Smooth muscle cell of the brain vasculature (primary cell): Measurements from ENCODE around the gene SYT11.
"Not testable (repeated sequence)": the region's sequence is repeated elsewhere in the genome, so short reads cannot be mapped to it uniquely, and the experiment has no call there.

Experiments
- DNase-seq: peaks from one replicate; pipeline ENCODE4 v3.0.0-alpha.2; 2012; ENCODE audit warnings: low read depth, low spot score

The SYT11 gene

DNA sequence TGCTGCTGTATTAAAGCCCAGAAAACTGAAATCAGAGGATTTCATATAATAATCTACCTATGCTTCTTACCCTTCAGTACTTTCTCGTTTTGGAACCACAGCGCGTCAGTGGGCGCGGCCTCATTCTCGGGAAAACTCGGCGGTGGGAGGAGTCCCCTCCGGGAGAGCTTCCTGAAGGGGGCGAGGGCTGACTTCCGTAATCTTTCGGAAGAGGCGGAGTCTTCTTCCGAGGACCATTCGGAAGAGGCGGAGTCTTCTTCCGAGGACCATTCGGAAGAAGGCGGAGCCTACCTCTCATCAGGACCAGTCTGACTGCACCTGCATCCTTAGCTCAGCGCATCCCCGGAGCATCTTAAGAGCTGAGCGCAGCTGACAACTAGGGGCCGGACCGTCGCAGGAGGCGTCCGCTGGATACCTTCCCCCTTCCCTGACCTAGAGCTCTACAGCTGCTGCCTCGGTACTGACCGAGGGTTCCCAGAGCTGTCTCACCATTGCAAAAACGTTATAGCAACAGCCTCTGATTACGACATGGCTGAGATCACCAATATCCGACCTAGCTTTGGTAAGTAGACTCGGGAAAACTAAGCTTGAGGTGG, at the start of gene SYT11:
TSS of gene SYT11 (plus strand) at position 334 of the 596 bp plus-strand sequence. CDS start at position 529, 195 bp downstream.
- peak; percentile 88 for DNase-seq

- no peak for DNase-seq
These were observed 46.5 kb upstream of the SYT11 start for GRCh38 chr1:155812878-155813277.

GRCh38 chr1:155813672-155814071, 45.7 kb upstream of the SYT11 start:
- DNase-seq, result no peak

- DNase-seq, result no peak
These were observed 43.0 kb upstream of the SYT11 start for GRCh38 chr1:155816351-155816750.

DNA sequence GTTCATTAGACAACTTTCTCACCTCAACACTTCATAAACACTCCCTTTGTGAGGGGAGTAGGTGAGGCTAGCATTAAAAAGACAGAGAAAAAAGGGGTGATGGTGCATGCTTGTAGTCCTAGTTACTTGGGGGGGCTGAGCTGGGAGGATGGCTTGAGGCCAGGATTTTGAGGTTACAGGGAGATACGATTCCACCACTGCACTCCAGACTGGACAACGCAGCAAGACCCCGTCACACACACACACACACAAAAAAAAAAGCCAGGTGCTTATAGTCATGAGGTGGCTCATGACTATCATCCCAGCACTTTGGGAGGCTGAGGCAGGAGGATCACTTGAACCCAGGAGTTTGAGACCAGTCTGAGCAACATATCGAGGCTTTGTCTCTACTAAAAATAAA, 31.9 kb upstream of the SYT11 start:
- no peak for DNase-seq

DNA sequence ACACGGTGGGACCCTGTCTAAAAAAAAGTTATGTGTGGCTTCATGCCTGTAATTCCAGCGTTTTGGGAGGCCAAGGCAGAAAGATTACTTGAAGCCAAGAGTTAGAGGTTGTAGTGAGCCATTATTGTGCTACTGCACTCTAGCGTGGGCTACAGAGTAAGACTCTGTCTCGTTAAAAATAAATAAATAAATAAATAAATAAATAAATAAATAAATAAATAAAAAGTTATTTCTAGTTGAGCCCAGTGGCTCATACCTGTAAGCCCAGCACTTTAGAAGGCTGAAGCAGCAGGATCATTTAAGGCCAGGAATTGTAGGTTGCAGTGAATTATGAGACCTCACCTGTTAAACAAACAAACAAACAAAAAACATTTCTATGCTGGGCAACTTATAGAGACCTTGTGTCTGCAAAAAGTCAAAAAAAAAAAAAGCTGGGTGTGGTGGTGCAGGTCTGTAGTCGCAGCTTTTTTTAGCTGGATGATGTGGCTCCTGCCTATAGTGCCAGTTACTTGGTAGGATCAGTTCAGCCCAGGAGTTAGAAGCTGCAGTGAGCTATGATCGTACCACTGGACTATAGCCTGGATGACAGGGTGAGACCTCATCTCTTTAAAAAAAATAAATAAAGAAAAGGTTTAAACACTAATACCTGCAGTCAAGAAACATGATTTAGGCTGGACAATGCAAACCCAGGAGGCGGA, 27.9 kb upstream of the SYT11 start:
- no peak for DNase-seq

DNA sequence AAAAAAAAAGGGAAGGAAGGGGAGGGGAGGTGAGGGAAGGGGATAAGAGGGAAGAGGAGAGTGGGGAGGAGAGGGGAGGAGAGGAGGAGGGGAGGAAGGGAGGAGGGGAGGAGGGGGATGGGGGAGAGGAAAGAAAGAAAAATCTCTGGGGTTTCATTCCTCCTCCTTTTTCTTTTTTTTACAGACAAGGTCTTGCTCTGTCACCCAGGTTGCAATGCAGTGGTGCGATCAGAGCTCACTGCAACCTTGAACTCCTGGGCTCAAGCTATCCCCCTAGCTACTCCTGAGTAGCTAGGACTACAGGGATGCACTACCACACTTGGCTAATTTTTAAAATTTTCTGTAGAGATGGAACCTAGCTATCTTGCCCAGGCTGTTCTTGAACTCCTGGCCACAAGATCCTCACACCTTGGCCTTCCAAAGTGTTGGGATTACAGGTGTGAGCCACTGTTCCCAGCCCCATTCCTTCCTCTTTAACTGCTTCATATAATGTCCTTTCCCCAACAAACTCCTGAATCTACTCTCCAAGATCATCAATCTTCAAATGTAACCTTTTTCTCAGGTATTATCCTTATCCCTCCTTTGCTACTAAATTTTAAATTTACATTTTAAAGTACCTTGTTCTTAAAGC, 25.6 kb upstream of the SYT11 start:
- DNase-seq, result no peak

- peak; percentile 95 for DNase-seq
These were observed 25.0 kb upstream of the SYT11 start for GRCh38 chr1:155834296-155834926.

DNA sequence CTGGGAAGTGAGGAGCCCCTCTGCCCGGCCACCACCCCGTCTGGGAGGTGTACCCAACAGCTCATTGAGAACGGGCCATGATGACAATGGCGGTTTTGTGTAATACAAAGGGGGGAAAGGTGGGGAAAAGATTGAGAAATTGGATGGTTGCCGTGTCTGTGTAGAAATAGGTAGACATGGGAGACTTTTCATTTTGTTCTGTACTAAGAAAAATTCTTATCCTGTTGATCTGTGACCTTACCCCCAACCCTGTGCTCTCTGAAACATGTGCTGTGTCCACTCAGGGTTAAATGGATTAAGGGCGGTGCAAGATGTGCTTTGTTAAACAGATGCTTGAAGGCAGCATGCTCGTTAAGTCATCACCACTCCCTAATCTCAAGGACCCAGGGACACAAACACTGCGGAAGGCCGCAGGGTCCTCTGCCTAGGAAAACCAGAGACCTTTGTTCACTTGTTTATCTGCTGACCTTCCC, 24.4 kb upstream of the SYT11 start:
- not testable (repeated sequence) for DNase-seq

DNA sequence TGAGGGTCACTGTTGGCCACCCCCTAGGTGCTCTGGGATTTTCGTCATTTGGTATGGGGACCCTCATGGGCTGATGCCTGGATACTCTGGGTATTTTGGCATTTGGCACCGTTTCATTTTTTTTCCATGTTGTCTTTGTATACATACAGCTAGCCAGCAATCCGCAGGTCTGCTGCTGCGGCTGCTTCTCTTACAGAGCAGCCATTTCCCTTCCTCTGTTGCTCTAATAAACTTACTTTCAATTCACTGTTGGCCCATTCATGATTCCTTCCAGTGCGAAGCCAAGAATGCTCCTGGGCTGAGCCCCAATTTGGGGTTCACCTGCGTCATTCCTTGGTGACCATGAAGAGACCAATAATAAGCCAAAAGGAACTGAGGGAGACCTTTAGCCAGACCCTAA, 23.8 kb upstream of the SYT11 start:
- DNase-seq, result no peak

DNA sequence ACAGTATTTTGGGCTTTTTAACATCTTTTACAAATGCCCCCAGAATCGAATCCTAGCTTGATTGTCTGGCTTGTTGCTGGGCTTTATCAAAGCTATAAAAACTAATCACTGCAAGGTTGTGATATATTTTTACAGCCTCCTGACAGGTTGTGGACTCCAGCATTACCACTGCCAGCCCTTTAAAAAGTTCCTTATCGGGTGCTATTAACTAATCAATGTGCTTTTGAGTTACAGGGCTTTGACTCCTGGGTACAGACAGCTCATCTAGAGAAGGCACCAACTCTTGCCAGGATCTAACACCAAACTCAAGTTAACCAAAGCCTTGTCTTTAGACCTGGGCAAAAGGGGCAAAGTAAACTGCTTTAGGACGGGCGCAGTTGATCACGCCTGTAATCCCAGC, 19.0 kb upstream of the SYT11 start:
- no peak for DNase-seq

GRCh38 chr1:155844860-155845421, 14.4 kb upstream of the SYT11 start:
- DNase-seq, result no peak

DNA sequence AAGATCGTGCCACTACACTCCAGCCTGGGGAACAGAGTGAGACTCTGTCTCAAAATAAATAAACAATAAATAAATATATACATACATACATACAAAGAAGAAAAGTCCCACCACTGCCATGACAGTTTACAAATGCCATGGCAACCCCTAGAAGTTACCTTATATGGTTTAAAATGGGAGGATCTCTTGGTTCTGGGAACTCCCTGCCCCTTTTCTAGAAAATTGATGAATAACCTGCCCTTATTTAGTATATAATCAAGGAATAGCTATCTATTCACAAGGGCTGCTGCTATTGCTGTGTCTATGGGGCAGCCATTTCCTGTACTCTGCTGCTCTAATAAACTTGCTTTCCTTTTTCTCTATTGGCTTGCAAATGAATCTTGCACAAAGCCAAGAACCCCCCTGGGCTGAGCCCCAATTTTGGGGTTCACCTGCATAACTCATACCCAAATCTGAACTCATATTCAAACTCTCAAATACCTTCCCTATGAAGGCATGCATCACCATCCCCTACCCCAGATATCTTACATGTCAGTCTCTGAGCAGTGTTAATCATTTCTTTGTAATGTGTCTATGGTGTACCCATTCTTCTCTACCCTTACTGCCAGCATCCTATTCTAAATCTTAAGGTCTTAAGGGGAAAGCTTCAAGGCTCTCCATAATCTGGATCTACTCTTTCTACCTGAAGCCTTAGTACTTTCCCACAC, 11.4 kb upstream of the SYT11 start:
- DNase-seq, result no peak

- DNase-seq, result no peak
These were observed 9.0 kb upstream of the SYT11 start for GRCh38 chr1:155850345-155850744.

DNA sequence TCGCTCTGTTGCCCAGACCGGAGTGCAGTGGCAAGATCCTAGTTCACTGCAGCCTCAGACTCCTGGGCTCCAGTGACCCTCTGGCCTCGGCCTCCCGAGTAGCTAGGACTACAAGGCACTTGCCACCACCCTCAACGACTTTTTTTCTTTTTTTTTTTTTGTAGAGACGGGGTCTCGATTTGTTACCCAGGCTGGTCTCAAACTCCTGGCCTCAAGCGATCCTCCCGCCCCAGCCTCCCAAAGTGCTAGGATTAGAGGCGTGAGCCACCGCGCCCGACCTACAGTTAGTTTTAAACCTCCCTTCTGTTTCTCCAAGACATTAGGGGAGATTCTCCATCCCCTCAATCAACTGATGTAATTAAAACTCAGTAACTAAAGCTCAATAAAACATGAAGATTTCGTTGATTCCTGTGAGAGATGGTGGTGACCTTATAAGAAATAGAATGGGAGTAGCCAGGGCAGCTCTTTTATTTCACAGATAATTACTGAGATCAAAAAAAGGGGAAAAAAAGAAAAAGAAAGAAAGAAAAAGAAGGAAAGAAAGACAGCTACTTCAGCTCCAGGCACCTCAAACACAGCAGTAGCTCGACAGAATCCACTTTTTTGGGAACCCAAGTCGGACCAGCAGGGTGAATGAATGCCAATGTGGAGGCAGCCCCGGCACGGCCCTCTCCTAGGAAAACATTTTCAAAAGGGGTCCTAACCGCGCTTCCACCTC, 3.0 kb upstream of the SYT11 start:
- DNase-seq, result no peak

GRCh38 chr1:155856975-155857930, 2.1 kb upstream of the SYT11 start, which contains the start of gene GON4L:
TSS of gene GON4L (minus strand) at chr1:155857214. CDS start at chr1:155853780, 3,434 bp downstream.
- peak; percentile 79 for DNase-seq

DNA sequence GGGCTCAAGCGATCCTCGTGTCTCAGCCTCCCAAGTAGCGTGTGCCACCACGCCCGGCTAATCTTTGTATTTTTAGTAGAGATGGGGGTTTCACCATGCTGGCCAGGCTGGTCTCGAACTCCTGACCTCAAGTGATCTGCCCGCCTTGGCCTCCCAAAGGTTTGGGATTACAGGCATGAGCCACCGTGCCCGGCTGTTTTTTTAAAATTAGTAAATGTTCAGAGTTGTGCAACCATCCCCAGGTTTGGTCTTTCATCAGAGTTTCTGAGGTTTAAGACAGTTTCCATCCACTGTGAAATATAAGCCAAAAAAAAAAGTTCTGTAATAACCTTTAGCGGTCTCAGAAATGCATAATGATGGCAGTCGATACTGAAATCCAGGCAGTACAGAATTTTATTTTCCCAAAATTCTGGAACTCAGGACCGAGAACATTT, 550 bp upstream of the SYT11 start:
- no peak for DNase-seq

GRCh38 chr1:155859881-155860871, 809 bp downstream of the SYT11 start:
- DNase-seq, result peak; percentile 49
